Measurements from ENCODE around the gene ERI3. TPM values are rescaled to one million over a fixed set of nuclear protein-coding genes. Genes with fewer than 3 reads are reported as not detected.

ERI3 gene
- polyA plus RNA-seq, 3 donors: 26.4 to 35.0 (median 26.6) TPM

GRCh38 chr1:44332505-44332904 is 22.6 kb downstream of the ERI3 start:
- H3K79me2 ChIP-seq (ENCODE audit: insufficient read depth, low read length): no peaks in the 10 kb centered on the region
- no peak for DNase-seq
- Mint-ChIP-seq H3K4me1 (no peaks in the 10 kb centered on the region), H3K9me3 (peaks cover 0 to 2% (median 0%) of the 10 kb centered on the region in 7 donors), H3K27me3 (ENCODE audit: low read depth in 3 of 3) (peaks cover 0 to 1% (median 0%) of the 10 kb centered on the region in 3 donors), H3K27ac (no peak overlapping the region), H3K4me3 (no peak overlapping the region), H3K36me3 (peaks cover 53 to 61% of the 10 kb centered on the region in 2 donors)
- WGBS (ENCODE audit: insufficient coverage): 100% methylated on average over 6 of the region's 9 CpGs
- H3K9ac ChIP-seq (ENCODE audit: insufficient read depth, low read length, poor library complexity, severe bottlenecking): no peak overlapping the region
- H3K36me3 ChIP-seq (replicated peaks in 1 of 2; ENCODE audit: control insufficient read depth in 1 of 2, insufficient read depth in 2 of 2, low read length in 2 of 2): peaks cover 11 to 76% of the 10 kb centered on the region in 2 donors
- H3K4me2 ChIP-seq (replicated peaks; ENCODE audit: extremely low read depth, low read length, poor library complexity, severe bottlenecking): no peak overlapping the region
- H3K4me1 ChIP-seq (ENCODE audit: control insufficient read depth in 1 of 2, insufficient read depth in 2 of 2, low read length in 2 of 2): no peaks in the 10 kb centered on the region
- H3K27ac ChIP-seq (ENCODE audit: low read depth in 1 of 2, low read length in 2 of 2): no peak overlapping the region
- no peaks in the 10 kb centered on the region for H4K20me1 ChIP-seq (ENCODE audit: insufficient read depth, low read length)
- intact Hi-C loops (cut with micrococcal nuclease): no loop called here
- TF ChIP-seq CTCF (IDR thresholded peaks at IDR 0.05): no peak
- no peaks in the 10 kb centered on the region for H3K9me3 ChIP-seq (replicated peaks in 1 of 2; ENCODE audit: control insufficient read depth in 1 of 2, insufficient read depth in 1 of 2, low read length in 2 of 2)
- H2AFZ ChIP-seq (ENCODE audit: insufficient read depth, low read depth, low read length, poor library complexity, severe bottlenecking): no peak overlapping the region
- no peaks in the 10 kb centered on the region for H3K27me3 ChIP-seq (ENCODE audit: control insufficient read depth in 2 of 2, insufficient read depth in 2 of 2, low read length in 2 of 2)
- H3K4me3 ChIP-seq (replicated peaks in 1 of 3; ENCODE audit: low read depth in 2 of 3, low read length in 3 of 3): no peak overlapping the region

GRCh38 chr1:44330935-44331334 is 24.1 kb downstream of the ERI3 start:
- H3K27ac Mint-ChIP-seq: no peak overlapping the region
- Histone ChIP-seq H3K4me2 (replicated peaks; ENCODE audit: extremely low read depth, low read length, poor library complexity, severe bottlenecking) (no peak overlapping the region), H2AFZ (ENCODE audit: insufficient read depth, low read depth, low read length, poor library complexity, severe bottlenecking) (no peak overlapping the region), H3K4me1 (ENCODE audit: control insufficient read depth in 1 of 2, insufficient read depth in 2 of 2, low read length in 2 of 2) (no peaks in the 10 kb centered on the region), H3K79me2 (ENCODE audit: insufficient read depth, low read length) (no peaks in the 10 kb centered on the region), H3K4me3 (replicated peaks in 1 of 3; ENCODE audit: low read depth in 2 of 3, low read length in 3 of 3) (no peak overlapping the region), H3K9ac (ENCODE audit: insufficient read depth, low read length, poor library complexity, severe bottlenecking) (no peak overlapping the region), H3K27me3 (ENCODE audit: control insufficient read depth in 2 of 2, insufficient read depth in 2 of 2, low read length in 2 of 2) (no peaks in the 10 kb centered on the region), H4K20me1 (ENCODE audit: insufficient read depth, low read length) (no peaks in the 10 kb centered on the region), H3K36me3 (replicated peaks in 1 of 2; ENCODE audit: control insufficient read depth in 1 of 2, insufficient read depth in 2 of 2, low read length in 2 of 2) (peaks cover 4 to 71% of the 10 kb centered on the region in 2 donors), H3K9me3 (replicated peaks in 1 of 2; ENCODE audit: control insufficient read depth in 1 of 2, insufficient read depth in 1 of 2, low read length in 2 of 2) (no peaks in the 10 kb centered on the region), H3K27ac (ENCODE audit: low read depth in 1 of 2, low read length in 2 of 2) (no peak overlapping the region)
- peaks cover 46 to 50% of the 10 kb centered on the region in 2 donors for H3K36me3 Mint-ChIP-seq
- intact Hi-C loops (cut with micrococcal nuclease): no loop called here
- no peak overlapping the region for H3K4me3 Mint-ChIP-seq
- peaks cover 0 to 1% (median 0%) of the 10 kb centered on the region in 3 donors for H3K27me3 Mint-ChIP-seq (ENCODE audit: low read depth in 3 of 3)
- WGBS (ENCODE audit: insufficient coverage): 75% methylated on average over 2 of the region's 2 CpGs
- no peak for DNase-seq
- TF ChIP-seq CTCF (IDR thresholded peaks at IDR 0.05): no peak
- H3K4me1 Mint-ChIP-seq: no peaks in the 10 kb centered on the region
- peaks cover 0 to 2% (median 0%) of the 10 kb centered on the region in 7 donors for H3K9me3 Mint-ChIP-seq
